Ramos (cell line): ENCODE data around the gene ADAMTSL3.
"Not testable (repeated sequence)": the region's sequence is repeated elsewhere in the genome, so short reads cannot be mapped to it uniquely, and the experiment has no call there.

Source experiments
- in situ Hi-C: fragments of 300-500 bp; cut with MboI; formaldehyde crosslinking; loops from one replicate; pipeline ENCODE4 v1.14.3; 2022; ENCODE audit warnings: low sequenced_read_pairs; ENCODE audit not compliant: unreplicated experiment

Gene ADAMTSL3

GRCh38 chr15:83699028-83699427 is 45.1 kb downstream of the ADAMTSL3 start:
- in situ Hi-C loops: no loop called here

GRCh38 chr15:83700082-83700481 is 46.2 kb downstream of the ADAMTSL3 start:
- in situ Hi-C loops: no loop called here

- in situ Hi-C loops: not testable (repeated sequence)
These were observed 48.4 kb downstream of the ADAMTSL3 start for GRCh38 chr15:83702314-83702713.

GRCh38 chr15:83708328-83708727 is 54.4 kb downstream of the ADAMTSL3 start:
- in situ Hi-C loops: no loop called here

GRCh38 chr15:83709241-83709640 is 55.3 kb downstream of the ADAMTSL3 start:
- in situ Hi-C loops: no loop called here

GRCh38 chr15:83709811-83710210 is 55.9 kb downstream of the ADAMTSL3 start:
- in situ Hi-C loops: no loop called here

GRCh38 chr15:83710452-83710851 is 56.5 kb downstream of the ADAMTSL3 start:
- in situ Hi-C loops: no loop called here

- in situ Hi-C loops: no loop called here
These were observed 57.3 kb downstream of the ADAMTSL3 start for GRCh38 chr15:83711236-83711635.

- in situ Hi-C loops: no loop called here
These were observed 59.3 kb downstream of the ADAMTSL3 start for GRCh38 chr15:83713242-83713641.

GRCh38 chr15:83714939-83715628 is 61.2 kb downstream of the ADAMTSL3 start:
- in situ Hi-C loops: no loop called here

- in situ Hi-C loops: no loop called here
These were observed 62.7 kb downstream of the ADAMTSL3 start for GRCh38 chr15:83716605-83717004.

- in situ Hi-C loops: no loop called here
These were observed 63.1 kb downstream of the ADAMTSL3 start for GRCh38 chr15:83717010-83717409.

GRCh38 chr15:83720468-83720867 is 66.5 kb downstream of the ADAMTSL3 start:
- in situ Hi-C loops: no loop called here

- in situ Hi-C loops: no loop called here
These were observed 67.1 kb downstream of the ADAMTSL3 start for GRCh38 chr15:83721031-83721430.

GRCh38 chr15:83721981-83722380 is 68.1 kb downstream of the ADAMTSL3 start:
- in situ Hi-C loops: no loop called here

GRCh38 chr15:83723216-83723615 is 69.3 kb downstream of the ADAMTSL3 start:
- in situ Hi-C loops: no loop called here

GRCh38 chr15:83732196-83732595 is 78.3 kb downstream of the ADAMTSL3 start:
- in situ Hi-C loops: no loop called here

GRCh38 chr15:83732770-83733169 is 78.8 kb downstream of the ADAMTSL3 start:
- in situ Hi-C loops: no loop called here

- in situ Hi-C loops: no loop called here
These were observed 79.3 kb downstream of the ADAMTSL3 start for GRCh38 chr15:83733206-83733605.

GRCh38 chr15:83733691-83734090 is 79.8 kb downstream of the ADAMTSL3 start:
- in situ Hi-C loops: no loop called here

GRCh38 chr15:83734487-83734886 is 80.6 kb downstream of the ADAMTSL3 start:
- in situ Hi-C loops: no loop called here

- in situ Hi-C loops: no loop called here
These were observed 85.7 kb downstream of the ADAMTSL3 start for GRCh38 chr15:83739629-83740028.
